Stimulated activated CD4-positive, alpha-beta T cell treated with anti-CD3 and anti-CD28 coated beads, Interleukin-2, amount 100 ng/mL, for 24 hours (primary cell): ENCODE results near the gene VSX1.

Experiments used
- DNase-seq, 2 donors: peaks; one replicate each; pipeline ENCODE4 v3.0.0-alpha.2; 2020

The VSX1 gene

GRCh38 chr20:25052255-25053194 is 29.4 kb downstream of the VSX1 start:
- no peak for DNase-seq

DNA sequence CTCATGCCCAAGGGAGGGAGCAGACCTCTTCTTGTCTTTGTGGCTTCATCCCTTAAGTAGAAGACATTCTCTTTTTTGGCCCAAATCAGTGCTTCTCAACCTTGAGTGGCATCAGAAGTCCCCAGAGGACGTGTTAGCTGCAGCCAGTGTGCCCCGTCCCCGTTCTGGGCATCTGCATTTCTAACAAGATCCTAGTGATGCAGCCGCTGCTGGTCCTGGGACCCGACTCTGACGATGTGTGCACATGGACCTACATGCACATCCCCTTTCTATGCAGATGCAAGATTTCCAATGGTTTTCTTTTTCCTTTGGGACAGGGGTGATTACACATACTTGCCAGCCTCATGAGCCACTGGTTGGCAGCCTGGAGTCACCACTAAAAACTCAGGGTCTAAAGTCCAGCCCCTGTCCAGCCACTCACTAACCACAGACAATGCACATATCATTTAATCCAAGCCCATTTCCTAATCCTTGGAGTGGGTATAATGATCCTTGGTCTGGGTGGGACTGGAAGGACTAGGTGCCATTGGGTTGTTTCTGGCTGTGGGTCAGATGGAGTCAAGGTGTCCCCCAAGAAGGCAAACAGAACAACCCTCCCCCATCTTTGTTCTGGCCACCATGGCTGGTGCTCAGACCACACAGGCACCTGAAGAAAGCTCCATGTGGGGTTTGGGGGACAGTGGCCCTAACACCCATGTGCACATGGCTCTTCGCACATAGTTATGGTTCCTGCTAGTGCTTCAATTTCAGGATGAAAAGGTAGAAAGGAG is 30.4 kb downstream of the VSX1 start:
- no peak for DNase-seq

GRCh38 chr20:25050501-25051350 is 31.2 kb downstream of the VSX1 start:
- no peak for DNase-seq

- DNase-seq: no peak
Observed at GRCh38 chr20:25050082-25050481, 31.9 kb downstream of the VSX1 start.

GRCh38 chr20:25049261-25050060 is 32.5 kb downstream of the VSX1 start:
- DNase-seq: no peak

DNA sequence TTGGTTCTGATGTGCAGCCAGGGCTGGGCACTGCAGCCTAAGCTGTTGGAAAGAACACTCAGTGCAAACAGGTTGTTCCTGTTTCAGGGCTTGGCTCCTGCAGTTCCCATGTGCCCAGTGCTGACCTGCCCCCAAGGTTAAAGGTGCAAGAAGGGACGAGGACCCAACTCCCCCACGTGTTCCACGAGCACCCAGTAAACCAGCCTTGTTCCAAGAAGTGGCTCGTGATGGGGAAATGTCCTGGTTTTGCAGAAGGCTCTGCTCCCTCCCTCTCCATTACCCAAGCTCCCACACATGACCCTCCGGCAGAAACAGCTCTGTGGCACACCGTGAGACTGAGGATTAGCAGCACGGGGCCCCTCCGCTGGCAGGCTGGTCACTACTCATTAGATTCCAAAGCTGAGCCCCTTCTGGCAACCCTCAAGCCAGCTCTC is 33.4 kb downstream of the VSX1 start:
- no peak for DNase-seq

- no peak for DNase-seq
Observed at GRCh38 chr20:25047766-25048165, 34.2 kb downstream of the VSX1 start.

DNA sequence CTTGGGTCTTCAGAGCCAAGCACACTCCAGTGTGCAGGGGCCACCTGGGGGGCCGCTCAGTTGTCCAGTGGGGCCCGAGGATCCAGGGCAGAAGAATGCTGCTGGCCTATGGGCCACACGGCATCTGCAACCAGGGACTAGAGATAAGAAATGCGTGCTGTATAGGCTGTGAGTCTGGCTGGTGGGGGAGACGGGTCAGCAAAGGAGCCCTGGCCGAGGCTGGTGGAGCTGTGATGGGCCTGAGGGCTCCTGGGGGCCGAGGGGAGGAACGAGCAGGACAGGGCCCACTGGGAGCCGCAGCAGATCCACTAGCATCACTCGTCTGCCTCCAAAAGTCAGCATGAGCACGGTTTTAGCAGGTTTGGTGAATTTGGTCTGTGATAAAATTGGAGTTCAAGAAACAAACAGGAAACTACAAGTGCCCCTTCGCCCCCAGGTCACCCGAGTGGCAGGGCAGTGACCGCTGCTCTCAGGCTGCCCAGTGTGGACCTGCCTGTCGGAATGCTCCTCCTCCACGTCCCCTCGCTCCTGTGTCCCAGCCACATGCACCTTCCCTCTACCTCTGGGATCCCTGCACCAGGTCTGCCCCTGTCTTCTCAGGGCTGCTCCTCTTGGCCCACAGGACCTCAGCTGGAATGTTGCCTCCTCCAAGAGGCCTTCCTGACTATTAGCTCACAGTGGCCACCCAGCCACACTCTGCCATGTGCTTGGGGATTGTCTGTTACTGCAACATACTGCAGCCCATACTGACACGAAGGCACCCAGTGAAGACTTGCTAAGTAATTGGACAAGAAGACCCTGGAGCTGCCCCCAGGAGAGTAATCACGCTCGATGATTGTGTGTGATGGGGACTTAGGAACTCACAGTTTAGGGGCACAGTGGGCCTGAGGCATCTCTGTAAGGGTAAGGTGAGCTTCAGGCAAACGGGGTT is 34.9 kb downstream of the VSX1 start:
- no peak for DNase-seq

GRCh38 chr20:25046181-25046641 is 35.7 kb downstream of the VSX1 start:
- no peak for DNase-seq

GRCh38 chr20:25045343-25045712 is 36.6 kb downstream of the VSX1 start:
- no peak for DNase-seq

GRCh38 chr20:25044660-25045342 is 37.1 kb downstream of the VSX1 start:
- DNase-seq: no peak

DNA sequence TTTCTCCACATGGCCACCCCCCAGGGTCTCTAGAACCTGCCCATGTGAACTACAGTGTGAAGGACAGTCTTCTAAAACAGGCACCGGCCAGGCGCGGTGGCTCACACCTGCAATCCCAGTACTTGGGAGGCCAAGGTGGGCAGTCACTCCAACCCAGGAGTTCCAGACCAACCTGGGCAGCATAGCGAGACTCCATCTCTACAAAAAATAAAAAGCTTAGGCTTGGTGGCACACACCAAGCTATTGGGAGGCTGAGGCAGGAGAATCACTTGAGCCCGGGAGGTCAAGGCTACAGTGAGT is 37.7 kb downstream of the VSX1 start:
- DNase-seq: no peak

DNA sequence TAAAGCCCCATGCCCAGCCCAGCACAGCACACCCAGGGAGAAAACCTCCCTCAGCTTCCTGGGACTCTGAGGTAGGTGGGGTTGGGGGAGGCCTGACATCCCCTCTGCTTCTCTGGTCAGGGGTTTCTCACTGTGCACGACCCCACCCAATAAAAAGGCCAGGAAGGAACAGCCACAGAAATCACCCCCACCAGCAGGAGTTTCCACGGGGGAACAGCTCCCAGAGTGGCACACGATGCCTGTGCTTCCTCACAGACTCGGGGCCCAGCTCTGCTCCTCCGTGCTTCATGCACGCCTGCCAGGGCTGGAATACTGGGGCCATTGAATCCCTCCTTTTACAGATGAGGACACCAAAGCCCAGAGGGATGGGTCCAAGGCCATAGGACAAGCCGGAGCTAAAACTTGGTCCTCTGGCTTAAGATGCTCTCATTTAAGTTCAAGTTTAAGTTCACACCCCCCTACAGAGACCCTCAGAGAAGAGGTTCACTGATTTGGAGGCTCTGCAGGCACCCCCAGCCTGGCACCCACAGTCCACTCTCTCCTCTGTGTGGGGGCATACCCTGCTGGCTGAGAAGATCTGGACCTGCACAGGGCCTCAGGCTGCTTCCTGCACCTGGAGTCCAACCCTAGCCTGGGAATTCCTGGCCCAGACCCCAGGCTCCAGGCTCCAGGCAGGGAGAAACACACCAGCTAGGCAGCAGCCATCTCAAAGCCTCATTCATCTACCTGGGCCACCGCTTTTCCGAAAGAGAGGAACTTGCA is 38.3 kb downstream of the VSX1 start:
- DNase-seq: no peak

DNA sequence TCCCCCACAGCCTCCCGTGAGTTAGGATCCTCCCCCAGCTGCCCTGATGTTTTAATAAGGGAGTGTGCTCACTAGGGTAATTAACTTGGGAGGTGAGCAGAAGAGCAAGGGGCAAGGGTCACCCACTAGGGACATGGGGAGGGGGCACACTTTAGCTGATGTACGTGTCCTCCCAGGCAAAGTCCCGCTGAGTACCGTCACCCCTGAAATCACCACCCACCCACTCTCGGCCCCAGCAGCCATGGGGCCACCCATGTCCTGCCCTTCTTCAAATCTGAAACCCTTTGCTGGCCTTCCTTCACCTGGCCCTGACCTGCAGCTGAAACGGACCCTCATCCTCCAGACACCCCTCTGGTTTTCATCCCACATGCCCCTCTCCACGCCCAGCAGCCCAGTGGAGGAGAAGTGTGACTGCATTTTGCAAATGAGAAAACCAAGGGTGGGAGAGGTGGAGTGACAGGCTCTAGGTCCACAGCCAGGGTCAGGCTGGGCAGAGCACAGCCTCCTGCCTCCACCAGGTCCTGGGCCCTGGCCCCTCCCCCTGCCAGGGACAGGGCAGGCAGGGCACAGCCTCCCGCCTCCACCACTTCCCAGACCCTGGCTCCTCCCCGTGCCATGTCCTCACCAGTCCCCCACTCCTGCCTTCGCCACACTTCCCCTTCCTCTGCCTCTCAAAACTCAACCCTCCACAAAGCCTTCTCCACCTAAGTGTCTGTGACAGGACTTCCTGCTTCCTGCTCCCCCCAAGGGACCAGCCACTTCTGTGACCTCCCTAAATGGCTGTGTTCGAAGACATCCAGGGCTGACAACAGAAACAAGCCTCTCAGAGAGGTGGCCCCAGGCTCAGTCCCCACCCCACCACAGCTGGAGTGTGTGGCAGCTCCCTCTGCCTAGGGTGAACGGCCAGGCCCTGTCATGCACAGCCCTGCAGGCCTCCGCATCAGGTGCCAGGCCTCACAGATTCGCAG is 39.1 kb downstream of the VSX1 start:
- peak in 1 of 2 donors; percentile 31 for DNase-seq

GRCh38 chr20:25041813-25042530 is 40.0 kb downstream of the VSX1 start:
- no peak for DNase-seq

- no peak for DNase-seq
Observed at GRCh38 chr20:25040438-25040831, 41.5 kb downstream of the VSX1 start.

GRCh38 chr20:25039697-25040437 is 42.1 kb downstream of the VSX1 start:
- no peak for DNase-seq
